AG20443 (cell line): ENCODE results near the gene NOXA1.
"Not testable (repeated sequence)": the region's sequence is repeated elsewhere in the genome, so short reads cannot be mapped to it uniquely, and the experiment has no call there.

Experiments
- DNase-seq: peaks from one replicate; pipeline ENCODE4 v3.0.0; 2012; ENCODE audit warnings: low spot score, mixed read lengths

NOXA1 gene

DNA sequence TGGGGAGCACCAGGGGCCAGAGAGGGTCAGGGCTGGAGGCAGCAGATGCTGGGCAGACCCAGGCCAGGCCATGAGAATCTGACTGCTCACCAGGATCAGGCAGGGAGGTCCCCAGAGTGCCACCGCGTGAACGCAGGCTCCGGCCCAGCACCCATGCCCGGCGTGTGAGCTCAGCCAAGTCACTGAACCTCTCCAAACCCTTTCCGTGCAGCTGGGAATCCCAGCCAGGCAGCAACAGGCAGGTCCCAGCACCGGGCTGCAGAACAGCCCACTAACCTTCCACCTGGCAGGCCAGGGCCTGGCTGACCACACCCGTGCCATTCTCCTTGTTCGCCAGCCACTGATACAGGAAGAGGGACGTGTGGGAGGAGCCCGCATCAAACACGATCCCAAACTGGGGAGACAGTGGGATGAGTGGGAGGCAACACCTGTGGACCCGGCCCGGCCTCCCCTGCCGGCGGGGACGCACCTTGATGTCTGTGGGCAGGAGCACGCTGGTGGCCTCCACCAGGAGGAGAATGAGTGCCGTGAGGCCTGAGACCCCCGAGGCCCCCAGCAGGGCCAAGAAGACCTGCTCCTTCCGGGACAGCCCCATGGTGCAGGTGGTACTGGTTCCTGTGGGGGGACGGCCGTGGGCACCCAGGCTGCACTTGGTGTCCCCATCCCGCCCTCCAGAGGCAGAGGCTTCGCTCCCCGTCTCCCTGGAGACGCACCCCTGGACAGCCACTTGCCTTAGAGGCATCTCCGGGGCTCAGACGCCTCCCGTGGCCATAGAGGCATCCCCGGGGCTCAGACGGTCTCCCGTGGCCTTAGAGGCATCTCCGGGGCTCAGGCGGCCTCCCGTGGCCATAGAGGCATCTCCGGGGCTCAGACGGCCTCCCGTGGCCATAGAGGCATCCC lies 14.7 kb downstream of the NOXA1 start:
- no peak for DNase-seq

DNA sequence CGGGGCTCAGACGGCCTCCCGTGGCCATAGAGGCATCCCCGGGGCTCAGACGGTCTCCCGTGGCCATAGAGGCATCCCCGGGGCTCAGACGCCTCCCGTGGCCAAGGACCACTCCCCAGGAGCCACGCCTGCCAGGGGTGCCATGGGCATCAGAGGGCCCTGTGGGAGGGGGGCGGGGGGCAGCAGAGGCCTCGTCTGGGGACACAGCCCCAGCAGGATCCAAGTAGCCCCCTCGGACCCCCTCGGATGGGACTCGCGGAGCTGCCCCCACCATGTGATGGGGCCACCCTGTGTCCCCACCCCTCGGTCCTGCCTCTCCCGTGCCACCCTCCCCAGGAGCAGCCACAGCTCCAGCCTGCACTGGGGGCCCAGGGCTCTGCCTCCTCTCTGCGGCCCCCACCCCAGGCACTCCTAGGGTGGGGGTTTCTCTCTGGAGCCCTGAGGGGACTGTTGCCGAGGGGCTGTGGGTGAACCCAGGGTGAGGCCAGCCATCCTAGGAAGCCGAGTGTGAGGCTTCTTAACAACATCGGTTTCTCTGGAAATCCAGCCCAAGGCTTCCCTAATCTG lies 15.5 kb downstream of the NOXA1 start:
- no peak for DNase-seq

GRCh38 chr9:137439158-137439714 lies 16.0 kb downstream of the NOXA1 start:
- DNase-seq, result no peak

DNA sequence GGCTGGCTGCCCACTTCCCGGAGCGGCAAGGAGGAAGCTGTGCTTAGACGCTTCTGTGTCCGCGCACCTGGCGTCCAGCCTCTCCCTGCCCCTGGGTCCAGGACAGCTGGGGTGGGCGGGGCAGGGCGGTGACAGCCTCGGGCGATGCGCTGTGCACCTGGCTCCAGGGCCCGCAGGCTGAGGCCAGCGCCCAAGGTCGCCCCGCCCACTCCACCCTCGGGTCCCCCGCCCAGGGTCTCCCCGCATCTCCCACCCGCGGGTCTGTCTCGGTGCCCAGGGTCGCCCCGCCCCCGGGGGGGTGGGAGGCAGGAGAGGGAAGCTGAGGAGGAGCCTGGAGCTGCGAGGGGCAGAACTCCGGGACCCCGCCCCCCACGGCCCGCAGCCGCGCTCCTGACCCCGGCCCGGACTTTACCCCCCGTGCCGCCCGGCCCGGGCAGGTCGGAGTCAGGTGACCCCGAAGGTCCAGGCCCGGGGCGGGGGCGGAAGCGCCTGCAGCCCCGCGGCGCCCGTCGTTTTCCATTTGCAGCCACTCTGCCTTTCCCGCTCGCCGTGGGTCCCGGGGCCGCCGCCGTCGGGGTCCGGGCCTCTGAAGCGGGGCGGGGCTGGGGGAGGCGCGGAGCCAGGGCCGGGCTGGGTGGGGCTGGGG lies 18.2 kb downstream of the NOXA1 start, which contains the start of gene ENTPD8:
TSS of gene ENTPD8 (minus strand) at position 69 of the 646 bp plus-strand sequence. CDS start 3,072 bp downstream, outside the sequence.
- DNase-seq, result no peak

GRCh38 chr9:137441935-137442321 lies 18.7 kb downstream of the NOXA1 start:
- DNase-seq, result no peak

- no peak for DNase-seq
These were observed 21.1 kb downstream of the NOXA1 start for GRCh38 chr9:137444106-137444790.

GRCh38 chr9:137445275-137445807 lies 22.1 kb downstream of the NOXA1 start:
- peak; percentile 86 for DNase-seq

- DNase-seq, result no peak
These were observed 22.8 kb downstream of the NOXA1 start for GRCh38 chr9:137445930-137446431.

- DNase-seq, result peak; percentile 57
These were observed 23.8 kb downstream of the NOXA1 start for GRCh38 chr9:137446851-137447471.

DNA sequence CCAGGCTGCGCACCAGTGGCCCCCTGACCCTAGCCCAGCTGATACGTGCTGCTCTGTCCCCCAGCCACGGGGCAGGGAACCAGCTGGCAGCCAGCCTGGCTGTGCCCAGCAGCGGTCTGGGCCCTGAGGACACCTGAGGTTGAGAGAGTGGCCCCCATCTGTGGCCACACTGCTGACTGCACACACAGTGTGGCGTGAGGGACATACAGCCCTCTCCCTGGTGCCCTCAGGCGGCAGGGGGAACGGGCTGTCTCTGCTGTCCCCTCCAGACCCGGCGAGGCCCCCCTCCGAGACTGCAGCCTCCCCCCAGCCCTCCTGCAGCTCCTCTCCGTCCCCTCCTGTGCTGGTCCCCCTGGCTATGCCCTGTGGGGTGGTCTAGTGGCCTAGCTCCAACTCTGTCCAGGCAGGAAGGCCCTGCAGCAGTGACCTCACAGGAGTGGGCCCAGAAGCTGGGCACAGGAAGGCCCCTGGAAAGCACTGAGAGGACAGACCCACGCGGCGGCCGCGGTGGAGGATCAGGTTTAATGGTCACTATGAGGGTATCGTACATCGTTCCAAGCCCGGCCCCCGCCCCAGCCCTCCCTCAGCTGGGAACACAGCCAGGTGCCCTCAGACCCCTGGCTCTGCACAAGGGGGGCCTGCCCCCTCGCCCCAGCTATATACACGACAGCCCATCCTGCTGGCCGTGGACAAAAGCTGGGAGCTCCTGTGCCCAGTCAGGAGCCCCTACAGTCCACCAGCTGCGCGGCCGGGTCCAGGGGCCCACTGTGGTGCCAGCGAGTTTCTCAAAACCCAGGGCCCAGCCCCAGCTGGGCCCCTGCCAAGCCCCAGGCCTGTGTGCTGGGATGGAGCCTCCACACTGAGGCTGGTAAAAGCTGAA lies 24.8 kb downstream of the NOXA1 start:
- DNase-seq, result no peak

DNA sequence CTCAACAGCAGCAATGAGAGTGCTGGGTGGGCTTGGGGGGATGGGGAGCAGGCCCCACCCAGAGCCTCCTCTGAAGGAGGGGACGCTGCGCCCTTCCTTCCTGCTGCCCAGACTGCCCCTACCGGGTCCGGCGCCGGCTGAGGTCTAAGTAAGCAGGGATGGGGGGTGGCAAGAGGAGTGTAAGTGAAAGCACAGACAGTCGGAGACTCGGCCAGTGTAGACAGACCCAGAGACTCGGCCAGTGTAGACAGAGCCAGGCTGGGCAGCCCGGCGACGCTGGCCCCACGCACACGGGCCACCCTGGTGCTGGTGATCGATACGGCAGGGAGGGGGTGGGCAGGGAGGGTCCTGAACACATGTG lies 25.4 kb downstream of the NOXA1 start:
- DNase-seq, result no peak

DNA sequence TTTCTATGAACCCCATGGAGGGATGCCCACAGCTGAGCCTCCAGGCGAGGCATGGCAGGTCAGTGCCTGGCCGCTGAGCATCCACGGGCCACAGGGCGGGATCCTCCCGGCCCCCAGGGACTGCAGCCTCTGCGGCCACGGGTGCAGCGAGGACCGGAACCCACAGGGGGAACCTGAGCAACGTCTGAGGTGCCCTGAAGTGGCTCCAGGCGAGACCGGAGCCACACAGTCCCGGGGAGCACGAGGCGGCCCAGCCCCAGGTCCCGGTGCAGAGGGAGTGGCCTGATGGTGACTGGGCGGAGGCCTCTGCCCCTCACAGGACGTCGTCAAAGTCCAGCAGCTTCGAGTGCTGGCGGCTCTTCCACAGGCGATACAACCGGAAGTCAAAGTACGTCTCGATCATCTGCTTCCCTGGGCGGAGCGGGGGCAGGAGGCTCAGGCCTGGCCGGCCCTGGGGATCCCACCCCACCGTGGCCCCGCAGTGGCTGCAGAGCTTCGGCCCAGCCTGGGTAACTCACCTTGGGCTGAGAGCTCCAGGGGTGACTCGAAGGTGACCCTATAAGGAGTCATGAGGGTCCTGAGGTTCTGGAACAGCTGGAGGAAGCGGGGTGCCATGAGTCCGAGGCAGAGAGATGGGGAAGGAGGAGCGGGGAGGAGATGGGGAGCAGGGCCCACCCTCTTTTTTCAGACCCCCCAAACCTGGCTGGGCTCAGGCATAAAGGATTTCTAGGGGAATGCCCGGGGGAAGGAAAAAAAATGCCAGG lies 26.1 kb downstream of the NOXA1 start:
- DNase-seq, result no peak

GRCh38 chr9:137449931-137450538 lies 26.8 kb downstream of the NOXA1 start:
- DNase-seq, result no peak

DNA sequence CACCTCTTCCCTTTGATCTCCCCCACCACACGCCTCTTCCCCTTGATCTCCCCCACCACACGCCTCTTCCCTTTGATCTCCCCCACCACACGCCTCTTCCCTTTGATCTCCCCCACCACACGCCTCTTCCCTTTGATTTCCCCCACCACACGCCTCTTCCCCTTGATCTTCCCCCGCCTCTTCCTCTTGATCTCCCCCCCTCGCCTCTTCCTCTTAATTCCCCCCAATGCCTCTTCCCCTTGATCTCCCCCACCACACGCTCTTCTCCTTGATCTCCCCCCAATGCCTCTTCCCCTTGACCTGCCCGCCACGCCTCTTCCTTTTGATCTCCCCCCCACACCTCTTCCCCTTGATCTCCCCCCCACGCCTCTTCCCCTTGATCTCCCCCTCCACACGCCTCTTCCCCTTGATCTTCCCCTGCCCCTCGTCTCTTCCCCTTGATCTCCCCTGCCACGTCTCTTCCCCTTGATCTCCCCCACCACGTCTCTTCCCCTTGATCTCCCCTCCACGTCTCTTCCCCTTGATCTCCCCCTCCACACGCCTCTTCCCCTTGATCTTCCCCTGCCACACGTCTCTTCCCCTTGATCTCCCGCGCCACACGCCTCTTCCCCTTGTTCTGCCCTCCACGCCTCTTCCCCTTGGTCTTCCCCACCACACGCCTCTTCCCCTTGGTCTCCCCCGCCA lies 27.5 kb downstream of the NOXA1 start:
- not testable (repeated sequence) for DNase-seq

- not testable (repeated sequence) for DNase-seq
These were observed 28.2 kb downstream of the NOXA1 start for GRCh38 chr9:137451264-137452005.

- DNase-seq, result no peak
These were observed 29.0 kb downstream of the NOXA1 start for GRCh38 chr9:137452006-137452760.
